HepG2 (cell line): ENCODE measurements around the gene SEMA3B. TPM values are rescaled to one million over a fixed set of nuclear protein-coding genes. Genes with fewer than 3 reads are reported as not detected.
A peak's percentile ranks its signal among the peaks of the same experiment; 100 is the strongest.

Experiments used
- BRF2 ChIP-seq: sonication (generic); formaldehyde crosslinking; IDR thresholded peaks from 2 replicates; pipeline ENCODE4 v1.8.1; 2022; ENCODE audit warnings: mild to moderate bottlenecking, missing genetic modification reagents
- HMGA1 ChIP-seq: sonication (generic); formaldehyde crosslinking; conservative IDR thresholded peaks from 2 replicates; pipeline ENCODE4 v1.4.0; 2020; ENCODE audit warnings: missing genetic modification reagents
- NFE2L2 ChIP-seq: fragments of 150-350 bp; IDR thresholded peaks from 2 replicates; pipeline ENCODE4 v1.6.1; 2014; ENCODE audit warnings: low read length
- PRDM15 ChIP-seq: sonication (generic); formaldehyde crosslinking; IDR thresholded peaks from 2 replicates; pipeline ENCODE4 v1.4.0; 2020; ENCODE audit warnings: missing genetic modification reagents
- RBFOX2 ChIP-seq: fragments of 200-400 bp; formaldehyde crosslinking; IDR thresholded peaks from 2 replicates; pipeline ENCODE4 v1.6.1; 2017; ENCODE audit warnings: low read depth, mild to moderate bottlenecking, low read length
- SAFB2 ChIP-seq: sonication (generic); formaldehyde crosslinking; IDR thresholded peaks from 2 replicates; pipeline ENCODE4 v1.5.1; 2020; ENCODE audit warnings: missing genetic modification reagents, low read depth, mild to moderate bottlenecking, borderline replicate concordance
- SOX6 ChIP-seq, 2 experiments: fragments of 450-650 bp in 1 of 2; sonication (generic) in 1 of 2; formaldehyde crosslinking in 1 of 2; IDR thresholded peaks; 2 replicates each; pipeline versions ENCODE4 v1.4.0 to v1.6.1; 2017 to 2020; ENCODE audit warnings: antibody characterized with exemption in 1 of 2, mild to moderate bottlenecking in 1 of 2, missing genetic modification reagents in 1 of 2
- SRSF1 ChIP-seq: fragments of 200-400 bp; formaldehyde crosslinking; optimal IDR thresholded peaks from 2 replicates; pipeline ENCODE3; 2017; ENCODE audit warnings: mild to moderate bottlenecking, low read depth, low read length, moderate library complexity
- ZMYM2 ChIP-seq: sonication (generic); formaldehyde crosslinking; IDR thresholded peaks from 2 replicates; pipeline ENCODE4 v1.8.0; 2022; ENCODE audit warnings: mild to moderate bottlenecking, missing genetic modification reagents
- ZNF275 ChIP-seq: sonication (generic); formaldehyde crosslinking; IDR thresholded peaks from 2 replicates; pipeline ENCODE4 v1.8.0; 2022; ENCODE audit warnings: missing genetic modification reagents, mild to moderate bottlenecking, inconsistent platforms, borderline replicate concordance
- ZNF383 ChIP-seq: sonication (generic); formaldehyde crosslinking; IDR thresholded peaks from 2 replicates; pipeline ENCODE4 v1.4.0; 2020; ENCODE audit warnings: missing genetic modification reagents, mild to moderate bottlenecking, borderline replicate concordance
- ZNF460 ChIP-seq: sonication (generic); formaldehyde crosslinking; IDR thresholded peaks from 2 replicates; pipeline ENCODE4 v1.5.1; 2020; ENCODE audit warnings: missing genetic modification reagents, mild to moderate bottlenecking, borderline replicate concordance
- ZNF580 ChIP-seq: IDR thresholded peaks from 2 replicates; pipeline ENCODE4 v1.6.1; 2016; ENCODE audit warnings: low read depth, borderline replicate concordance
- ZNF678 ChIP-seq: sonication (generic); formaldehyde crosslinking; IDR thresholded peaks from 2 replicates; pipeline ENCODE4 v1.4.0; 2020; ENCODE audit warnings: mild to moderate bottlenecking, missing genetic modification reagents
- ZNF724P ChIP-seq: sonication (generic); formaldehyde crosslinking; IDR thresholded peaks from 2 replicates; pipeline ENCODE4 v1.8.0; 2022; ENCODE audit warnings: missing genetic modification reagents, borderline replicate concordance
- polyA plus RNA-seq, 8 experiments: library from polyadenylated mRNA; depleted of rRNA in 3 of 8; stranded (reverse) in 7 of 8; unstranded in 1 of 8; fragments of >200 nt; fragmentation: Illumina TruSeq in 4 of 8; extraction: Trizol in 4 of 8; gene quantifications; 2 replicates each; pipeline versions ENCODE4 v1.2.1 to v1.2.3, GENCODE V29; 2011 to 2016; ENCODE audit warnings: low read depth in 4 of 8, missing spikeins in 1 of 8, mixed read lengths in 1 of 8; ENCODE audit not compliant: insufficient read depth in 1 of 8
- total RNA-seq, 5 experiments: library from RNA; depleted of rRNA; stranded (reverse); fragments of >200 nt; fragmentation: Illumina TruSeq; extraction: Trizol; gene quantifications; 2 replicates each; pipeline ENCODE4 v1.2.3, GENCODE V29; 2016; ENCODE audit warnings: low read depth in 1 of 5
- TF ChIP-seq, protein P1 (sequence below): sonication (generic); formaldehyde crosslinking; IDR thresholded peaks from 2 replicates; pipeline ENCODE4 v1.5.0; 2020; ENCODE audit warnings: missing genetic modification reagents
- TF ChIP-seq, protein P2 (sequence below): sonication (generic); formaldehyde crosslinking; IDR thresholded peaks from 2 replicates; pipeline ENCODE4 v1.4.0; 2020; ENCODE audit warnings: low read depth, mild to moderate bottlenecking, missing genetic modification reagents

SEMA3B gene
- total and polyA plus RNA-seq, 2 of the 13 experiments (the other 11 are each of a cell fraction or from before 2014, with no cell fraction given) = 93.2 to 158 TPM

- TF ChIP-seq ZNF580 (CRISPR knock-in tag) = peak; percentile 14; the same call in 1 of the 2 replicates
- TF ChIP-seq BRF2 (CRISPR knock-in tag) = 0 out of 2 replicates have a peak, but pooled peaks have one; percentile 3
- no peak; the same call in 1 of the 2 replicates for TF ChIP-seq ZNF460 (CRISPR knock-in tag)
- no peak for TF ChIP-seq ZNF383
- peak; percentile 59; the same call in 1 of the 2 replicates for TF ChIP-seq ZMYM2 (CRISPR knock-in tag)
- TF ChIP-seq, protein P1, sequence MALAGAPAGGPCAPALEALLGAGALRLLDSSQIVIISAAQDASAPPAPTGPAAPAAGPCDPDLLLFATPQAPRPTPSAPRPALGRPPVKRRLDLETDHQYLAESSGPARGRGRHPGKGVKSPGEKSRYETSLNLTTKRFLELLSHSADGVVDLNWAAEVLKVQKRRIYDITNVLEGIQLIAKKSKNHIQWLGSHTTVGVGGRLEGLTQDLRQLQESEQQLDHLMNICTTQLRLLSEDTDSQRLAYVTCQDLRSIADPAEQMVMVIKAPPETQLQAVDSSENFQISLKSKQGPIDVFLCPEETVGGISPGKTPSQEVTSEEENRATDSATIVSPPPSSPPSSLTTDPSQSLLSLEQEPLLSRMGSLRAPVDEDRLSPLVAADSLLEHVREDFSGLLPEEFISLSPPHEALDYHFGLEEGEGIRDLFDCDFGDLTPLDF (CRISPR knock-in tag) = no peak; the same call in 1 of the 2 replicates
- no peak for TF ChIP-seq NFE2L2
- TF ChIP-seq SRSF1 = peak; percentile 21
- TF ChIP-seq SOX6 (IDR thresholded peaks at IDR 0.05) = no peak
- TF ChIP-seq SOX6 (CRISPR knock-in tag; IDR thresholded peaks at IDR 0.05) = peak; percentile 74
- TF ChIP-seq PRDM15 = peak; percentile 25; the same call in 1 of the 2 replicates
- TF ChIP-seq ZNF275 (CRISPR knock-in tag) = 0 out of 2 replicates have a peak, but pooled peaks have one; percentile 60
- 0 out of 2 replicates have a peak, but pooled peaks have one; percentile 71 for TF ChIP-seq SAFB2
- TF ChIP-seq ZNF724P (CRISPR knock-in tag) = 0 out of 2 replicates have a peak, but pooled peaks have one; percentile 56
- TF ChIP-seq RBFOX2 = peak; percentile 92
- no peak for TF ChIP-seq ZNF678 (CRISPR knock-in tag)
- TF ChIP-seq HMGA1 (CRISPR knock-in tag) = no peak
- TF ChIP-seq, protein P2, sequence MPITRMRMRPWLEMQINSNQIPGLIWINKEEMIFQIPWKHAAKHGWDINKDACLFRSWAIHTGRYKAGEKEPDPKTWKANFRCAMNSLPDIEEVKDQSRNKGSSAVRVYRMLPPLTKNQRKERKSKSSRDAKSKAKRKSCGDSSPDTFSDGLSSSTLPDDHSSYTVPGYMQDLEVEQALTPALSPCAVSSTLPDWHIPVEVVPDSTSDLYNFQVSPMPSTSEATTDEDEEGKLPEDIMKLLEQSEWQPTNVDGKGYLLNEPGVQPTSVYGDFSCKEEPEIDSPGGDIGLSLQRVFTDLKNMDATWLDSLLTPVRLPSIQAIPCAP (CRISPR knock-in tag) = no peak
These were observed 52.6 kb downstream of the SEMA3B start (continued) for GRCh38 chr3:50321336-50322114.
